ENCODE measurements around the gene ARHGAP42.

DNA sequence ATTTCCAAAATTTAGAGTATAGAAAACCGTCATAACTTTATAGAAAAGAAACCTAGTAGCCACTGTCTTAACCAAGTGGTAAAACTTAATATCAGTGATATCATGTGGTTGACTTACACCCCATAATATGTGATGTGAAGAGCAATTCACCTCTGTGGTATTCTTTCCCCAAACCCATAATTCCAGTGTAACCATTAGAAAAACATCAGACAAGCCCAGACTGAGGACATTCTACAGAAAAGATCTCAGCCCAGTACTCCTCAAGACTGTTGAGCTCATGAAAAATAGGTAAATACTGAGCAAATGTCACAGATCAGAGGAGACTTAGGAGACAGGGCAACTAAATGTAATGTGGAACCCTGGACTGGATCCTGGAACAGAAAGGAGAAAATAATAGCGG is 307.9 kb downstream of the ARHGAP42 start:
- TF ChIP-seq, protein P1, sequence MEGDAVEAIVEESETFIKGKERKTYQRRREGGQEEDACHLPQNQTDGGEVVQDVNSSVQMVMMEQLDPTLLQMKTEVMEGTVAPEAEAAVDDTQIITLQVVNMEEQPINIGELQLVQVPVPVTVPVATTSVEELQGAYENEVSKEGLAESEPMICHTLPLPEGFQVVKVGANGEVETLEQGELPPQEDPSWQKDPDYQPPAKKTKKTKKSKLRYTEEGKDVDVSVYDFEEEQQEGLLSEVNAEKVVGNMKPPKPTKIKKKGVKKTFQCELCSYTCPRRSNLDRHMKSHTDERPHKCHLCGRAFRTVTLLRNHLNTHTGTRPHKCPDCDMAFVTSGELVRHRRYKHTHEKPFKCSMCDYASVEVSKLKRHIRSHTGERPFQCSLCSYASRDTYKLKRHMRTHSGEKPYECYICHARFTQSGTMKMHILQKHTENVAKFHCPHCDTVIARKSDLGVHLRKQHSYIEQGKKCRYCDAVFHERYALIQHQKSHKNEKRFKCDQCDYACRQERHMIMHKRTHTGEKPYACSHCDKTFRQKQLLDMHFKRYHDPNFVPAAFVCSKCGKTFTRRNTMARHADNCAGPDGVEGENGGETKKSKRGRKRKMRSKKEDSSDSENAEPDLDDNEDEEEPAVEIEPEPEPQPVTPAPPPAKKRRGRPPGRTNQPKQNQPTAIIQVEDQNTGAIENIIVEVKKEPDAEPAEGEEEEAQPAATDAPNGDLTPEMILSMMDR (IDR thresholded peaks at IDR 0.05; ENCODE audit: borderline replicate concordance, extremely low read depth, low read length, poor library complexity, severe bottlenecking), result no peak
- no peak for TF ChIP-seq EZH2 (IDR thresholded peaks at IDR 0.05; ENCODE audit: borderline replicate concordance, low read depth, low read length, severe bottlenecking)

All from DND-41 (cell line).